OCI-M1 (cell line): ENCODE measurements around the gene TEDC2.

Experiments used
- DNase-seq: peaks from one replicate; lab custom pipeline; 2025; lab: John Stamatoyannopoulos, UW

The TEDC2 gene

DNA sequence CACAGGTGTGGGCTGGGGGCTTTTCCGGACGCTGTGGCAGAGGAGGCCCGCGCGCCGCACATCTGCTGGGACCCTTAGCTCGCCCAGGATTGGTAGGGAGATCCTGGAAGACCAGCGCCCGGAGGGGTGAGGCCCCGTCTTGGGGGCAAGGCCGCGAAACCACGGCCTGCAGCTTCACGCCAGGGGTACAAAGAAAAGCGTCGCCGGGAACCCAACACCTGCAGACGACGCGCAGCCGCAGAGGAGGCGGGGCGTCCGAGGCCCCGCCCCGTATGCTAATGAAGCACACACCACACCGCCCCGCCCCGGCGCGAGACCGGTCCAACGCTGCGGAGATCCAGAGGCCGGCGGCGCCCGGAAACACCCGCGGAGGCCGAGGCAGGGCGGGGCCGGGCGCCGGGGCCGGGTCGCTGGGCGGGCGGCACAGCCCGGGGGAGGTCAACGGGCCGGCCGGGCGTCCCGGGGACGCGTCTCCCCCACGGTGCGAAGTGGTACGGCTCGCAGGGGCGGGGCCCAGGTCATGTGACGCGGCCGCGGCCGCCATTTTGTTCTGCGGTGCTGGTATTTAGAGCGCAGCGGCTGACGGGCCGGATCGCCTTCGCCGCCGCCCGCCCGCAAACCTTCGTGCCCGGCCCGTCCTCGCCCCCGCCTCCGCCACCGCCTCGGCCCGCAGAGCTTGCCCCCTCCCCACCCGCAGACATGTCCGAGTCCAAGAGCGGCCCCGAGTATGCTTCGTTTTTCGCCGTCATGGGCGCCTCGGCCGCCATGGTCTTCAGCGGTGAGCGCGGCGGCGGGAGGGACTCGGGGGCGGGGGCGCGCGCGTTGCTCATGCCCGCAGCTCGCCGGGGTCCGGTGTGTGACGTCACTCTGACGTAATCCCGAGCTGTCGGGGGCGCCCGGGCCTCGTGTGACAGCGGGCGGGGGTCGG lies 53.8 kb downstream of the TEDC2 start, which contains the start of gene ATP6V0C:
Gene ATP6V0C (plus strand): TSS at position 548 of the 928 bp plus-strand sequence. CDS start 152 bp downstream, at position 700.
- DNase-seq, result peak; percentile 96
